Central memory CD8-positive, alpha-beta T cell (primary cell): ENCODE results near the gene PLIN5.
"Not testable (repeated sequence)": the region's sequence is repeated elsewhere in the genome, so short reads cannot be mapped to it uniquely, and the experiment has no call there.

Source experiments
- ATAC-seq: fragments of 150-1000 bp; cut with Tn5 transposase; replicated peaks from 2 replicates; pipeline ENCODE4 v1.10.0; 2022; ENCODE audit warnings: mild to moderate bottlenecking, moderate FRiP score, moderate number of reproducible peaks; ENCODE audit not compliant: poor library complexity, severe bottlenecking; ENCODE audit errors: extremely low read depth
- DNase-seq, 2 donors: peaks; one replicate each; pipeline ENCODE4 v3.0.0; 2021; ENCODE audit warnings: low spot score in 2 of 2
- H3K27ac Mint-ChIP-seq: one replicate; pipeline ENCODE4 v1.8.0; 2022; ENCODE audit warnings: low read depth, mild to moderate bottlenecking, moderate library complexity, mixed read lengths
- H3K27me3 Mint-ChIP-seq: one replicate; pipeline ENCODE4 v1.8.0; 2022; ENCODE audit warnings: mixed read lengths
- H3K36me3 Mint-ChIP-seq: one replicate; pipeline ENCODE4 v1.8.0; 2022; ENCODE audit warnings: mild to moderate bottlenecking, moderate library complexity, mixed read lengths; ENCODE audit not compliant: insufficient read depth
- H3K4me1 Mint-ChIP-seq: one replicate; pipeline ENCODE4 v1.8.0; 2022; ENCODE audit warnings: mixed read lengths
- H3K4me3 Mint-ChIP-seq: one replicate; pipeline ENCODE4 v1.8.0; 2022; ENCODE audit warnings: mild to moderate bottlenecking, moderate library complexity, mixed read lengths
- H3K9me3 Mint-ChIP-seq: one replicate; pipeline ENCODE4 v1.8.0; 2022; ENCODE audit warnings: mixed read lengths

PLIN5 gene

GRCh38 chr19:4533835-4534424 is 1.1 kb downstream of the PLIN5 start:
- Mint-ChIP-seq H3K4me1 (no peaks in the 10 kb centered on the region), H3K9me3 (no peaks in the 10 kb centered on the region), H3K27me3 (peaks cover 15% of the 10 kb centered on the region), H3K27ac (no peak overlapping the region), H3K36me3 (peaks cover 2% of the 10 kb centered on the region), H3K4me3 (no peak overlapping the region)
- no peak for DNase-seq
- ATAC-seq, result no peak

DNA sequence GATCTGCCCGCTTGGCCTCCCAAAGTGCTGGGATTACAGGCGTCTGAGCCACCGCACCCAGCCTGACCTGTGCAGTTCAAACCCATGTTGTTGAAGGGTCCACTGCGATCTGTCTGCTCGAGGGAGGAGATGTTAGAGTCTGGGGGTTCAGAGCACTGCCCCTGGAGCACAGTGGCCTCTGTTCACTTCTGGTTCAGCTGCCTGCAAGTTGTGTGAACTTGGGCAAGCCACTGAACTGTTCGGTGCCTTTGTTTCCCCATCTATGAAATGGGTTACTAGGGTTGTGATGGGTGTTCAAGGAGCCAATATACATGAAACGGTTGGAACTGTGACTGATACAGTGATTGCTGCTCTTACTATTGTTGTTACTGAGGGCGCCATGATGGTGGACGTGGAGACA is 1.7 kb downstream of the PLIN5 start:
- no peak overlapping the region for H3K4me3 Mint-ChIP-seq
- H3K9me3 Mint-ChIP-seq, result no peaks in the 10 kb centered on the region
- peaks cover 10% of the 10 kb centered on the region for H3K27me3 Mint-ChIP-seq
- no peaks in the 10 kb centered on the region for H3K4me1 Mint-ChIP-seq
- peaks cover 2% of the 10 kb centered on the region for H3K36me3 Mint-ChIP-seq
- DNase-seq (no peak), ATAC-seq (no peak)
- H3K27ac Mint-ChIP-seq, result no peak overlapping the region

GRCh38 chr19:4531562-4532165 is 3.4 kb downstream of the PLIN5 start:
- Mint-ChIP-seq H3K27me3 (peaks cover 10% of the 10 kb centered on the region), H3K36me3 (peaks cover 2% of the 10 kb centered on the region), H3K9me3 (no peaks in the 10 kb centered on the region), H3K4me3 (no peak overlapping the region), H3K27ac (no peak overlapping the region), H3K4me1 (no peaks in the 10 kb centered on the region)
- DNase-seq (no peak), ATAC-seq (no peak)

GRCh38 chr19:4529924-4530522 is 5.0 kb downstream of the PLIN5 start:
- Mint-ChIP-seq H3K27me3 (no peaks in the 10 kb centered on the region), H3K4me3 (no peak overlapping the region), H3K4me1 (no peaks in the 10 kb centered on the region), H3K27ac (no peak overlapping the region), H3K36me3 (peaks cover 2% of the 10 kb centered on the region), H3K9me3 (no peaks in the 10 kb centered on the region)
- DNase-seq, result no peak
- no peak for ATAC-seq

GRCh38 chr19:4528843-4529242 is 6.2 kb downstream of the PLIN5 start:
- ATAC-seq, result no peak
- no peaks in the 10 kb centered on the region for H3K27me3 Mint-ChIP-seq
- no peaks in the 10 kb centered on the region for H3K9me3 Mint-ChIP-seq

GRCh38 chr19:4527377-4527776 is 7.6 kb downstream of the PLIN5 start:
- not testable (repeated sequence) for H3K4me3 Mint-ChIP-seq, H3K27me3 Mint-ChIP-seq, H3K9me3 Mint-ChIP-seq, H3K4me1 Mint-ChIP-seq, H3K27ac Mint-ChIP-seq, ATAC-seq, DNase-seq, H3K36me3 Mint-ChIP-seq

More at GRCh38 chr19:4528843-4529242, 6.2 kb downstream of the PLIN5 start:
- no peak for DNase-seq
- H3K27ac Mint-ChIP-seq, result no peak overlapping the region
- H3K4me1 Mint-ChIP-seq, result no peaks in the 10 kb centered on the region
- no peak overlapping the region for H3K4me3 Mint-ChIP-seq
- no peaks in the 10 kb centered on the region for H3K36me3 Mint-ChIP-seq

GRCh38 chr19:4525563-4526002 is 9.4 kb downstream of the PLIN5 start:
- Mint-ChIP-seq H3K4me3 (no peak overlapping the region), H3K36me3 (no peaks in the 10 kb centered on the region), H3K4me1 (no peaks in the 10 kb centered on the region), H3K27ac (no peak overlapping the region), H3K9me3 (no peaks in the 10 kb centered on the region), H3K27me3 (peaks cover 13% of the 10 kb centered on the region)
- no peak for ATAC-seq
- DNase-seq, result no peak

GRCh38 chr19:4524808-4525562 is 10.0 kb downstream of the PLIN5 start:
- Mint-ChIP-seq H3K4me3 (no peak overlapping the region), H3K4me1 (no peaks in the 10 kb centered on the region), H3K9me3 (no peaks in the 10 kb centered on the region), H3K36me3 (no peaks in the 10 kb centered on the region), H3K27ac (no peak overlapping the region), H3K27me3 (peaks cover 15% of the 10 kb centered on the region)
- ATAC-seq, result no peak
- peak; percentile 41 to 57 for DNase-seq

DNA sequence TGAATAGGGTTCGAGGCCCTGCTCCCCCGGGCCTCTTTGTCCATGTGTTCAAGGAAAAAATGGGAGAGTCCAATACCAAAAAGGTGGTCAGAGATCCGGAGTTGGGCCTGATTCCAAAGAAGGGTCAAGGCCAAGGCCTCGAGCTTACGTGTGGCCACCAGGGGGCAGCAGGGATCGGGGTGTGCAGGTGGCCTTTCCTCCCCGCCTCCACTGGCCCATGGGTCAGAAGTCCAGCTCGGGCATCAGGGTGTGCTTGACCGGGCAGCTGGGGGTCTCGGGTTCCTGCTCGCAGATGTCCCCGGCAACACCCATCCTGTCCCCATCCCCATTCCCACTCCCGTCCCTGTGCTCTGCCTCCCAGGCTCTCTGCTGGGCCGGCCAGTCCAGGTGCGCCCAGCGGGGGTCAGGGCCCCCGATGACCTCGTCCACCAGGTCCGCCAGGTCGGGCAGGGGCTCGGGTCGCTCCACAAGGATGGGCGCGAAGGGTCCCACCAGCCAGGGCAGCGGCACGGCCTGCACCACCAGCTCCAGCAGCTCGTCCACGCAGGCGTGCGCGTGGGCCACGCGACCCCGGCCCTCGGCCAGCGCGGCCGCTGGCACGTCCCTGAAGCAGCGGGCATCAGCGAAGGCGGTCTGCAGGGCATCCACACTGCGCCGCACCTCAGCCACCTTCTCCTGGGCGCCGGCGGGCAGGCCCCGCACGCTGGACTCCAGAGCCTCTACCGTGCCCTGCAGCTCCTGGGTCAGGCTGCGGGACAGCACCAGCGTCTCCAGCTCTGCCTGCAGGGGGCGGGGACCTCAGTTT is 11.5 kb downstream of the PLIN5 start:
- Mint-ChIP-seq H3K27me3 (peaks cover 22% of the 10 kb centered on the region), H3K36me3 (no peaks in the 10 kb centered on the region), H3K9me3 (no peaks in the 10 kb centered on the region), H3K27ac (no peak overlapping the region), H3K4me3 (no peak overlapping the region), H3K4me1 (peaks cover 4% of the 10 kb centered on the region)
- no peak for DNase-seq
- ATAC-seq, result no peak

GRCh38 chr19:4522291-4523002 is 12.6 kb downstream of the PLIN5 start:
- Mint-ChIP-seq H3K27me3 (peaks cover 22% of the 10 kb centered on the region), H3K27ac (no peak overlapping the region)

DNA sequence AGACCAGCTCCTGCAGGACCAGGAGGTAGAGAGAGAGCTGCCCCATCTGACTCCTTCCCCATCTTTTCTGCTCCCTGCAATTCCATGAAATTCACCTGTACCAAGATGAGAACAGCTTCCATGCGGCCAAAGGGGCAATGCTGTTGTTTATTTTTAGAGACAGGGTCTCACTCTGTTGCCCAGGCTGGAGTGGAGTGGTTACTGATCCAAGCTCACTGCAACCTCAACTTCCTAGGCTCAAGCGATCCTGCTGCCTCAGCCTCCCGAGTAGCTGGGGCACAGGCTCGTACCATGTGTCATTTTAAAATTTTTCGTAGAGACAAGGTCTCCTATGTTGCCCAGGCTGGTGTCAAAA is 13.2 kb downstream of the PLIN5 start:
- Mint-ChIP-seq H3K4me1 (peaks cover 5% of the 10 kb centered on the region), H3K36me3 (no peaks in the 10 kb centered on the region), H3K27ac (no peak overlapping the region), H3K4me3 (no peak overlapping the region), H3K27me3 (peaks cover 22% of the 10 kb centered on the region), H3K9me3 (no peaks in the 10 kb centered on the region)
- ATAC-seq, result no peak
- no peak for DNase-seq

More at GRCh38 chr19:4522291-4523002, 12.6 kb downstream of the PLIN5 start:
- Mint-ChIP-seq H3K36me3 (no peaks in the 10 kb centered on the region), H3K4me3 (no peak overlapping the region), H3K4me1 (peaks cover 5% of the 10 kb centered on the region), H3K9me3 (no peaks in the 10 kb centered on the region)
- no peak for ATAC-seq
- DNase-seq, result no peak
